ENCODE results near the gene DCTN2. TPM values are rescaled to one million over a fixed set of nuclear protein-coding genes. Genes with fewer than 3 reads are reported as not detected.
"Not testable (repeated sequence)": the region's sequence is repeated elsewhere in the genome, so short reads cannot be mapped to it uniquely, and the experiment has no call there.

Gene DCTN2
- total RNA-seq, 1 donor from 2014 or later: 104 TPM

DNA sequence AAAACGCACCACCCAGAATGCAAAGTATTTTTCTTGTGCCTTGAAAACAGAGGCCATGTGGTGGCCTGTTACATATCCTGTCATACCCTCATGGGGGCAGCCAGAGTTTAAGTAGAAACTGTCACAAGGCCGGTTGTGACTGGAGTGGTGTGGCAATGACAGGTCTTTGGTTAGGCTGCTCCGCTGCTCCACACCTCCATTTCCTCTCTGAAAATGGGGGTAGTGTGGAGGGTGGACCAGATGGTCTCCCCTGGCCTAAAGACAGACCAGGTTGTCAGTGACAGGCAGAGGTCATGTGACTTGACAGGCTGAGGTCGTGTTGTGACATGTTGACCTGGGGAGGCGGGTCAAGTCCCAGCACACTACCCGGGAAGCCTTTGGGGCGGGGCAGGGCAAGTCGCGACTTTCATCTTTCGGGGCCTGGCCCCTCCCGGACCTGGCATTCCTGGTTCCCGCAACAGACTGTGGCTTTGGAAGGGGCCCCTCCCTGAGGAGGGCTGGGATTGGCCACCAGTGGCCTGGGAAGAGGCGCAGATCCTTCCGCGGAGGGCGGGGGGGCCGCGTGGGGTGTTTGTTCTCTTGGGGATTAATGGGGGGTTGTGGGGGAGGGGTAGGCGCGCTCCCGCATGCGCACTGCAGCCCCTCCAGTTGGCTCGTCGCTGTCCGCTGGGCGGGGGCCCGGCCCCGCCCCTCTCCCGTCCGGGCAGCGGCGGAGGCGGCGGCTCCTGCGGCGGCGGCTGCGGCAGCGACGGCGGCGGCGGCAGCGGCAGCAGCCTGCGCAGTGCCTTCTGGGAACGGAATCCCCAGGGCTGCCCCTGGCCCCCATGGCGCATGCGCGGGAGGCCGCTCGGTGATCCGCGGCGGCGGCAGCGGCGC lies 24.7 kb downstream of the DCTN2 start, which contains the start of gene MBD6:
MBD6 (plus strand) TSS at position 814 of the 876 bp plus-strand sequence. CDS start 1,480 bp downstream, outside the sequence.
- intact Hi-C loops (cut with DNase I): no loop called here
- peak; percentile 62 for ATAC-seq
- peak; percentile 97 for DNase-seq (ENCODE audit: low spot score)

DNA sequence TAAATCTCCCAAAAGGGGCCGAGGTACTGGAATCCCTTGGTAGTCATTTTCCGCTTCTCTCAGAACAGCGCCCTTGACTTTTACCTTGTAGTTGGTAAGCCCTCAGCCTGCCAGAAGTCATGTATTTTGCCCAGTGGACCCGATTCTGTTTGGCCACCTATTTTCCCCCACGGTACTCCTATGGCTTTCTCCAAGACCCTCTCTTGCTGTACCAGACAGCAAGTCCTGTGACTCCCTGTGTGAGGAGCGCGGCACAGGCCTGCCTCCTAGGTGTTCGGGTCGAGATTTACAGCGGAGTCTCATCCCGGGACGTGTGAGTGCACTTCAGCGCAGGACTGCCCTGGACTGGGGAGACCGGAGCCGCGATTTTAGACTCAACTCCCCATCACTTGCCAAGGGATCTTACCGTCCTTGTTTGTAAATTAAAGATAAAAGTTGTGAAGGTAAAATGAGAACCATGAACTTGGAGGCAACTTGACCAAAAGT lies 25.4 kb downstream of the DCTN2 start:
- peak; percentile 5 for ATAC-seq
- DNase-seq (ENCODE audit: low spot score): peak; percentile 77
- intact Hi-C loops (cut with DNase I): no loop called here

DNA sequence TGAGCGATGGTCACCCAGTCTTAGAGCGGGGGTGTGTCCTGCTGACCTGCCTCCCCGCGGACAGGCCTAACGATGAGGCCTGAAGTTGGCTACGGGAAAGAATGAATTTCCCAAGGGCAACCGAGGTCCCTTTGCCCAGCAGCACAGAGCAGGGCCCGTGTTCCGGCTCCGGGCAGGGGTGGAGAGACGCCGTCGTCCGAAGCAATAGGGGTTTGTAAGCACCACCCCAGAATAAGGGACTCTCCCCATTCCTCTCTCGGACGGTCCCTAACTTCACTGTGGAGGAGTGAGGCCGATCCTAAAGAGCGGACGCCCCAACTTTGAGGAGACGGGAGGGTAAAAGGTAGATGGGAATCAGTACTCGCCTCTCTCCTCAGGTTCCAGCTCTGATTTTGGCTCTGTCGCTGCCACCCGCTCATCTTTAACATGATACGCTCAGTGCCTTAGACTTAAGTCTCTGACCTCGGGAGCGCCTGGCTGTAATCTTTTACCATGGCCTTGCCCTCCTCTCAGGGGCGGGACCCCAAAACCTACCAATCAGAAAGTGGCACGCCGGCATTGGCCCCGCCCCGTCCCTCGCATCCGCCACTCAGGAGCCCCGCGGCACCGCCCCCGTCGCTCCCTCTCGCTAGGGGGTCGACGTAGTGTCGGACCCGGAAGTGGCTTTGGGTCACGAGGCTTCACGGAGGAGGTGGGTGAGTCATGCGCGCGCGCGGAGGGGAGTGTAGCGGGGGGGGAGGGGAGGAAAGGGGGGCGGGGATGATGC lies 26.8 kb downstream of the DCTN2 start, which contains the start of gene DDIT3:
DDIT3 (minus strand) TSS at position 462 of the 766 bp plus-strand sequence. CDS start 3,108 bp downstream, outside the sequence.
- DNase-seq (ENCODE audit: low spot score) (peak; percentile 100), ATAC-seq (peak; percentile 91)
- intact Hi-C loops (cut with DNase I): no loop called here

DNA sequence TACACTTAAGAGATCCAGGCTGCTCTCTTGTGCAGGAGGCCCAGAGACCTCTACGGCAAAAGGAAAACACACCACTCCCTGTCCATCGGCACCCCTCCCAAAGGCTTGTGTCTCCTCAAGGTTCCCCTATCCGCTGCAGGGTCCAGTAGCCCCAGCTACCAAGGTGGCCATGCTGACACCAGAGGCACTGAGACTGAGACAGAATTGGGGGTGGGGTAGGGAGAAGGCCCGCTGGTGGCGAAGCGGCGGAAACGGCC lies 27.3 kb downstream of the DCTN2 start:
- peak; percentile 14 for ATAC-seq
- intact Hi-C loops (cut with DNase I): no loop called here
- no peak for DNase-seq (ENCODE audit: low spot score)

DNA sequence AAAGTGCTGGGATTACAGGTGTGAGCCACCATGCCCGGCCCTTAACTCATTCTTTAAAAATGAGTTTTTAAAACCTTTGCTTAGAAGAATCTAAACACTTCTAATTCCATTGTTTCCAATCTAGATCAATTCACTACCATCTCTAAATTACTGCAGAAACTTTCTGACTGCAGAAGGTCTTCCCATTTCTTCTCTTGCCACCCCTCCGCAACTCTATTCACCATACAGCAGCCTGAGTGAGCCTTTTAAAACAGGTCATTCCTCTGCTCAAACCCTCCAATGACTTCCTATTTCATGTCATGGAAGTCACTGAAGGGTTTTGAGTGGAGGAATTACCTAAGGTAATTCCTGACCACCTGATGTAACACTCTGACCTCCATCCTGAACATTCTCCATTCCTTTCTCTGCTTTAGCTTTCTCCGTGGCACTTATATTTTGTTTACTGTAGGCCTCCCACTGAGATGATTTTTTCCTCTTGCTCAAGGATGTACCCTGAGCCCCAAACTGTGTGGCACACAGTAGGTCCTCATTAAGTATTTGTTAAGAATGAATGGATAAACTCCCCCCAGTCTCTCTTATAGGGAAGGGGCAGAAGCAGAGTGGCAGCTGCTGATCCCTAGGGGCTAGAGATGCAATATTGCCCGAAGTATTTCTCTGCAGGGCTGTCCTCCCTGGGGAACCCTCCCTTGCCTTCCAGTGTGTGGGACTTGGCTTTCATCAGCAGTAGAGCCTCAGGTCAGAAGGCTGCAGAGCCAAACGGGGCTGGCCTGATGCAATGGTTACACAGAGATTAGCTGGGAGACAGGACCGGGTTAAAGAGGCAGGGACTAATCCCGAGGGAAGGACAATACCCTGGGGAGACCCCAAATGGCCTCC lies 27.8 kb downstream of the DCTN2 start:
- intact Hi-C loops (cut with DNase I): no loop called here
- DNase-seq (ENCODE audit: low spot score): no peak
- ATAC-seq: no peak

DNA sequence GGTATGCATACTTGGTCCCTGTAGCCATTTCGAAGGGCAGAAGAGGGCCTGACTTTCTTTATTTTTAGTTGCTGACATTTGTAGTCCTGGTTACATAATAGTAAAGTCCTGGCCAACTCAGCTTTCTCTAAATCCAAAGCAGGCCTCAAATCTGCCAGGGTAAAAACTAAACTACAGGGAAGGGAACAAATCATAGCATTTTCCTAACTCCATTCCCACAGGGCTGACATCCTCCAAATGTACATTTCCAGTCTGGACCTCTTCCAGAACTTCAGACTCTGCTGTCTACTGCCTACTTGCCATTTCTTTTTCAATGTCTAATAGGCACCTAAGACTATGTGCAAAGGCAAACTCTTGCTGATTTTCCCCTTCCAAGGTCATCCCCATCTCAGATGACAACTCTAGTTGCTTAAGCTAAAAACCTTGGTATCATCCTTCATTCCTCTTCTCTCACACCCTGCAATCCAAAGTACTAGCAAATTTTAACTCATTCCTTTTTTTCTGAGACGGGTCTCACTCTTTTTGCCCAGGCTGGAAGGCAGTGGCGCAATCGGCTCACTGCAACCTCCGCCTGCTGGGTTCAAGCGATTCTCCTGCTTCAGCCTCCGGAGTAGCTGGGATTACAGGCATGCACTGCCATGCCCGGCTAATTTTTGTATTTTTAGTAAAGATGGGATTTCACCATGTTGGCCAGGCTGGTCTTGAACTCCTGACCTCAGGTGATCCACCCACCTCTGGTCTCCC lies 28.6 kb downstream of the DCTN2 start:
- DNase-seq (ENCODE audit: low spot score) (no peak), ATAC-seq (no peak)
- intact Hi-C loops (cut with DNase I): no loop called here

DNA sequence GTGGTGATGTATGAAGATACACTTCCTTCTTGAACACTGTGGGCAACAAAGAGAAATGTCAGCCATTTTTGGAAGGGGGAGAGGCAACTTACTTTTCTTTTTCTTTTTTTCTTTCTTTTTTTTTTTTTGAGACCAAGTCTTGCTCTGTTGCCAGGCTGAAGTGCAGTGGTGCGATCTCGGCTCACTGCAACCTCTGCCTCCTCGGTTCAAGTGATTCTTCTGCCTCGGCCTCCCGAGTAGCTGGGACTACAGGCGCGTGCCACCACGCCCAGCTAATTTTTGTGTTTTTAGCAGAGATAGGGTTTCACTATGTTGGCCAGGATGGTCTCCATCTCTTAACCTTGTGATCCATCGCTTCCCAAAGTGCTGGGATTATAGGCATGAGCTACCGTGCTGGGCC lies 29.3 kb downstream of the DCTN2 start:
- ATAC-seq; DNase-seq (ENCODE audit: low spot score); intact Hi-C loops (cut with DNase I): not testable (repeated sequence)

DNA sequence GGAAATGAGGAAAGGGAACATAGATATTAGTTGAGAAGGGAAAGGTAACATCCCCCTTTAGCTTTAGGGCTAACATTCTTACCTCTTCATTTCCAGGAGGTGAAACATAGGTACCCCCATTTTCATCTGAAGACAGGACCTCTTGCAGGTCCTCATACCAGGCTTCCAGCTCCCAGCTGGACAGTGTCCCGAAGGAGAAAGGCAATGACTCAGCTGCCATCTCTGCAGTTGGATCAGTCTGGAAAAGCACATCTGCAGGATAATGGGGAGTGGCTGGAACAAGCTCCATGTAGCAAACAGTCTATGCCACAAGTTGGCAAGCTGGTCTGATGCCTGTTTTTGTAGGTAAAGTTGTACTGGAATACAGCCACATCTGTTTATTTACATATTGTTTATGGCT lies 29.8 kb downstream of the DCTN2 start:
- intact Hi-C loops (cut with DNase I): no loop called here
- ATAC-seq: no peak
- DNase-seq (ENCODE audit: low spot score): no peak

DNA sequence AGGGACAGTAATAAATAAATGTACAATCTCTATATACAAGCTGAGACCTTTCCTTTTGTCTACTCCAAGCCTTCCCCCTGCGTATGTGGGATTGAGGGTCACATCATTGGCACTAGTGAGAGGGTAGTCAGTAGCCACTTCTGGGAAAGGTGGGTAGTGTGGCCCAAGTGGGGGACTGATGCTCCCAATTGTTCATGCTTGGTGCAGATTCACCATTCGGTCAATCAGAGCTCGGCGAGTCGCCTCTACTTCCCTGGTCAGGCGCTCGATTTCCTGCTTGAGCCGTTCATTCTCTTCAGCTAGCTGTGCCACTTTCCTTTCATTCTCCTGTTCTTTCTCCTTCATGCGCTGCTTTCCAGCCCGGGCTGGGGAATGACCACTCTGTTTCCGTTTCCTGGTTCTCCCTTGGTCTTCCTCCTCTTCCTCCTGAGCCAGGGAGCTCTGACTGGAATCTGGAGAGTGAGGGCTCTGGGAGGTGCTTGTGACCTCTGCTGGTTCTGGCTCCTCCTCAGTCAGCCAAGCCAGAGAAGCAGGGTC lies 30.3 kb downstream of the DCTN2 start:
- no peak for DNase-seq (ENCODE audit: low spot score)
- no peak for ATAC-seq
- intact Hi-C loops (cut with DNase I): no loop called here

DNA sequence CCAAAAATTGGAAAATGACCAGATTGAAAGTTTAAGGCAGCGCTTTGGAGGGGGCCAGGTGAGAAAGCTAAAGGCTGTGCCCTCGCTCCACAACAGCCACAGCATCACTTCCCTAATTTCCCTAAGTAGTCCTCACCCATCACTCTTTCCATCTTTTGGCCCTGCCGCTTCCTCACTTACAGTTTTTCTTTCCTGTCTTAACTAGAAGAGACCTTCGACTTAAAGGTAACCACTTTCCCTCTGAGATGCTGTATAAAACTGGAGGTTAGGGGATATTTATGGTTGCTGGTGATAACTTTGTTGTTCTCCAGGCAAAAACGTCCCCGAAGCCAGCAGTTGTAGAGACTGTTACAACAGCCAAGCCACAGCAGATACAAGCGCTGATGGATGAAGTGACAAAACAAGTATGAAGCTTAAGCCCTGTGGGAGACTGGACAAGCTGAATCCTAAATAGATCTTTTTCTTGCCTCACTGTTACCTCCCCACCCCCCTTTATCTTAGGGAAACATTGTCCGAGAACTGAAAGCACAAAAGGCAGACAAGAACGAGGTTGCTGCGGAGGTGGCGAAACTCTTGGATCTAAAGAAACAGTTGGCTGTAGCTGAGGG lies 31.0 kb downstream of the DCTN2 start:
- DNase-seq (ENCODE audit: low spot score) (no peak), ATAC-seq (no peak)
- intact Hi-C loops (cut with DNase I): no loop called here

DNA sequence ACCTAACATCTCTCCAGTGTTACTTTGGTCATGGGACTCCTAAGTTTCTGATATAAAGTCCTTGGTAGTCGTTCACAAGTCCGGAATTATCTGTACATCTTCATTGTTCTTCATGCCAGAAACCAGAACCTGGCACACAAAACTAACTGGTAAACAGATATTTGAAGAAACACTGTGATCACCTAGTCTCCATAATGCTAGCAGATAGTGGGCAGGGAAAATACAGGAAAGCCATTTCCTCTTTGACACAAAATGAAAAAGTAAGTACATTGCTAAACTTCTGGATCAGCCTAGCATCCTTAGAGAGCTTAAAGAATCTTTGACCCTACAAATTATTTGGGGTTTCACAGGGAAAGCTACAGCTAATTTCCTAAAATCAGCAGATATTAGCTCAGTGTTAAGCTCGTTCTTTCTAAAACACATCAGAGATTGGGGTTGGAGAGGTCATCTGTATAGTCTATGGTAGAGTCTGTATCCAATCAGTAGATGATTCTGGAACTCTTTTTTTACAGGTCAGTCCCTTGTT lies 31.5 kb downstream of the DCTN2 start:
- ATAC-seq: no peak

DNA sequence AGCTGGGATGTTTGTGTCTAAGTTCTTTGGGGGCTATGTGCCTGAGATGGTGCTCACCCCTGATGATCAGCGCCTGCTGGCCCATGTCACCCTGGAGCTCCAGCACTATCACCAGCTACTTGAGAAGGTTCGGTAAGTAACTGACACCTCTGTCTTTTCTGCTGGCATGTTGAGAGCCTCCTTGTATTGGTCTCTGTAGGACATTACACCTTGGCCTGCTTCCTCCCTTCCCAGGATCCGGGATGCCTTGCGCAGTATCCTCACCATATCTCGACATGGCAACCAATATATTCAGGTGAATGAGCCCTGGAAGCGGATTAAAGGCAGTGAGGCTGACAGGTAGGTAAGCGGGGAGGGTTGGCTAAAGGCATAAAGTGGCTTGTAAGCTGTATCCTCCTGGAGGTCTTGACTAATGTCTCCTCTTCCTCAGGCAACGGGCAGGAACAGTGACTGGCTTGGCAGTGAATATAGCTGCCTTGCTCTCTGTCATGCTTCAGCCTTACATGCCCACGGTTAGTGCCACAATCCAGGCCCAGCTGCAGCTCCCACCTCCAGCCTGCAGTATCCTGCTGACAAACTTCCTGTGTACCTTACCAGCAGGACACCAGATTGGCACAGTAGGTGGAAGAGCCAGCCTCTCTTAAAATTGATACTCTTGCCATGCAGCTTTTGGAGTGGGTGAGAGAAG lies 32.1 kb downstream of the DCTN2 start:
- intact Hi-C loops (cut with DNase I): no loop called here
- ATAC-seq (no peak), DNase-seq (ENCODE audit: low spot score) (no peak)

More for the DNA sequence above, 31.5 kb downstream of the DCTN2 start:
- intact Hi-C loops (cut with DNase I): no loop called here
- DNase-seq (ENCODE audit: low spot score): no peak

DNA sequence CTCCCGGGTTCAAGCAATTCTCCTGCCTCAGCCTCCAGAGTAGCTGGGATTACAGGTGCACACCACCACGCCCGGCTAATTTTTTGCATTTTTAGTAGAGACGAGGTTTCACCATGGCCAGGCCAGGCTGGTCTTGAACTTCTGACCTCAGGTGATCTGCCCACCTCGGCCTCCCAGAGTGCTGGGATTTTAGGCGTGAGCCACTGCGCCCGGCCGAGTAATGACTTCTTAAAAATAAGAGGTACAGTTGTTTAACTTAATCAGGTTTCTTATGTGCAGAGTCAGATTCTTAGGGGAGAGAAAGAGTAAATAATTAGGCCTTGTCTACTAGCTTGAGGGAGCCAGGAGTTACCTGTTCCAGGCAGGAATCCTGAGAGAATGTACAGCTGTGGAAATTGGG lies 32.7 kb downstream of the DCTN2 start:
- intact Hi-C loops (cut with DNase I); DNase-seq (ENCODE audit: low spot score); ATAC-seq: not testable (repeated sequence)

DNA sequence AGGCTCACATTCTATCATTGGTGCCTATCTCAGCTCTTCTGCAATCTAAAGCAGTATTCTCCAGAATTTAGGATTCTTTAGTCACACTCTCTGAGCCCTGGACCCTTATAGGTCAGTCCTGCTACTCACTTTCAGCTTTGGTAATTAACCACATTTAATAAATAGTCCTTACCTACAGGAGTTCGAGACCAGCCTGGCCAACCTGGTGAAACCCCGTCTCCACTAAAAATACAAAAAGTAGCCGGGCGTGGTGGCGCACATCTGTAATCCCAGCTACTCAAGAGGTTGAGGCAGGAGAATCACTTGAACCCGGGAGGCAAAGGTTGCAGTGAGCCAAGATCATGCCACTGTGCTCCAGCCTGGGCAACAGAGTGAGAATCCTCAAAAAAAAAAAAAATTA lies 33.3 kb downstream of the DCTN2 start:
- DNase-seq (ENCODE audit: low spot score); ATAC-seq; intact Hi-C loops (cut with DNase I): not testable (repeated sequence)

DNA sequence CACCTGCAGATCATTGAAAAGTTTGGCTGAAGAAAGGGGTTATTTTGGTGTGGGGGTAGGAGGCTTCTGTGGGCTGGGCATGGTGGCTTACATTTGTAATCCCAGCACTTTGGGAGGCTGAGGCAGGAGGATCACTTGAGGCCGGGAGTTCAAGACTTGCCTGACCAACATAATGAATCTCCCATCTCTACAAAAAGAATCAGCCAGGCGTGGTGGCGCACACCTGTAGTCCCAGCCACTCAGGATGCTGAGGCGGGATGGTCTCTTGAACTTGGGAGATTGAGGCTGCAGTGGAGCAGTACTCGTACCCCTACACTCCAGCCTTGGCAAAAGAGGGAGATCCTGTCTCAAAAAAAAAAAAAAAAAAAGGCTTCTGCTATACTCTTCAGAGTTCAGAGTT lies 33.7 kb downstream of the DCTN2 start:
- no peak for DNase-seq (ENCODE audit: low spot score)
- ATAC-seq: no peak
- intact Hi-C loops (cut with DNase I): no loop called here

DNA sequence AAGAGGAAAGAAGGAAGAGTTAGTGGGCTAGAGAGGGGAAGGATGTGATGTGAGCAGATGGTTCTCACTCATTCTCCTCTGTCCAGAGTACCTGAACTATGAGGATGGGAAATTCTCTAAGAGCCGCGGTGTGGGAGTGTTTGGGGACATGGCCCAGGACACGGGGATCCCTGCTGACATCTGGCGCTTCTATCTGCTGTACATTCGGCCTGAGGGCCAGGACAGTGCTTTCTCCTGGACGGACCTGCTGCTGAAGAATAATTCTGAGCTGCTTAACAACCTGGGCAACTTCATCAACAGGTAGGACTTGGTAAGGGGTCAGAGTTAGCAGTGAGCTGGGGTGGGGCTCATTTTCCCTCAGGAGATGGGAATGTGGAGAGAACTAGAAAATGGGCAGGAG lies 34.3 kb downstream of the DCTN2 start:
- intact Hi-C loops (cut with DNase I): no loop called here
- no peak for ATAC-seq
- no peak for DNase-seq (ENCODE audit: low spot score)
